Measurements from ENCODE around the gene KRT85.
"Not testable (repeated sequence)": the region's sequence is repeated elsewhere in the genome, so short reads cannot be mapped to it uniquely, and the experiment has no call there.

KRT85 gene

GRCh38 chr12:52327830-52328500, 39.3 kb downstream of the KRT85 start:
- no peak for FAIRE-seq
- no peak for DNase-seq (ENCODE audit: low spot score)

GRCh38 chr12:52327052-52327829, 40.0 kb downstream of the KRT85 start:
- FAIRE-seq = no peak
- peak; percentile 98 for DNase-seq (ENCODE audit: low spot score)

- no peak for FAIRE-seq
- no peak for DNase-seq (ENCODE audit: low spot score)
Measured at GRCh38 chr12:52324153-52324444, 43.2 kb downstream of the KRT85 start.

- FAIRE-seq = no peak
Measured at GRCh38 chr12:52323416-52324152, 43.7 kb downstream of the KRT85 start.

GRCh38 chr12:52323001-52323400, 44.3 kb downstream of the KRT85 start:
- DNase-seq (ENCODE audit: low spot score) (no peak), FAIRE-seq (no peak)

More at GRCh38 chr12:52323416-52324152, 43.7 kb downstream of the KRT85 start:
- DNase-seq (ENCODE audit: low spot score) = no peak

GRCh38 chr12:52322069-52322468, 45.2 kb downstream of the KRT85 start:
- FAIRE-seq = no peak
- DNase-seq (ENCODE audit: low spot score) = no peak

- no peak for DNase-seq (ENCODE audit: low spot score)
Measured at GRCh38 chr12:52321418-52321817, 45.9 kb downstream of the KRT85 start.

GRCh38 chr12:52320784-52321400, 46.4 kb downstream of the KRT85 start, which contains the start of gene KRT83:
Gene KRT83 (minus strand): TSS chr12:52321398. CDS start chr12:52321335, 63 bp downstream.
- FAIRE-seq (no peak), DNase-seq (ENCODE audit: low spot score) (no peak)

More at GRCh38 chr12:52321418-52321817, 45.9 kb downstream of the KRT85 start:
- FAIRE-seq = no peak

GRCh38 chr12:52319097-52319496, 48.2 kb downstream of the KRT85 start:
- no peak for FAIRE-seq
- no peak for DNase-seq (ENCODE audit: low spot score)

GRCh38 chr12:52318241-52318990, 48.9 kb downstream of the KRT85 start:
- FAIRE-seq = no peak

GRCh38 chr12:52317468-52318052, 49.7 kb downstream of the KRT85 start:
- DNase-seq (ENCODE audit: low spot score) (no peak), FAIRE-seq (no peak)

More at GRCh38 chr12:52318241-52318990, 48.9 kb downstream of the KRT85 start:
- DNase-seq (ENCODE audit: low spot score) = no peak

- DNase-seq (ENCODE audit: low spot score) = no peak
- FAIRE-seq = no peak
Measured at GRCh38 chr12:52316701-52317100, 50.6 kb downstream of the KRT85 start.

GRCh38 chr12:52316290-52316689, 51.0 kb downstream of the KRT85 start:
- FAIRE-seq (no peak), DNase-seq (ENCODE audit: low spot score) (no peak)

- FAIRE-seq = not testable (repeated sequence)
Measured at GRCh38 chr12:52315721-52316120, 51.6 kb downstream of the KRT85 start.

GRCh38 chr12:52314511-52314910, 52.8 kb downstream of the KRT85 start:
- no peak for FAIRE-seq

More at GRCh38 chr12:52315721-52316120, 51.6 kb downstream of the KRT85 start:
- not testable (repeated sequence) for DNase-seq (ENCODE audit: low spot score)

GRCh38 chr12:52313926-52314325, 53.4 kb downstream of the KRT85 start:
- FAIRE-seq = no peak
- no peak for DNase-seq (ENCODE audit: low spot score)

More at GRCh38 chr12:52314511-52314910, 52.8 kb downstream of the KRT85 start:
- no peak for DNase-seq (ENCODE audit: low spot score)

GRCh38 chr12:52313461-52313860, 53.8 kb downstream of the KRT85 start:
- DNase-seq (ENCODE audit: low spot score) = no peak
- no peak for FAIRE-seq

- FAIRE-seq = no peak
- no peak for DNase-seq (ENCODE audit: low spot score)
Measured at GRCh38 chr12:52312086-52312485, 55.2 kb downstream of the KRT85 start.

- no peak for FAIRE-seq
- no peak for DNase-seq (ENCODE audit: low spot score)
Measured at GRCh38 chr12:52311285-52311648, 56.0 kb downstream of the KRT85 start.

- no peak for FAIRE-seq
- no peak for DNase-seq (ENCODE audit: low spot score)
Measured at GRCh38 chr12:52310622-52311284, 56.5 kb downstream of the KRT85 start.
